Suprapubic skin (tissue), 4 donors: ENCODE measurements around the gene KLHDC4. TPM values are rescaled to one million over a fixed set of nuclear protein-coding genes. Genes with fewer than 3 reads are reported as not detected.
"Not testable (repeated sequence)": the region's sequence is repeated elsewhere in the genome, so short reads cannot be mapped to it uniquely, and the experiment has no call there.

Experiments
- DNase-seq, 2 donors: peaks; one replicate each; pipeline ENCODE4 v3.0.0-alpha.2; 2019; ENCODE audit warnings: low spot score in 2 of 2
- H3K27ac ChIP-seq: fragments of 200-600 bp; sonication (generic); one replicate; pipeline ENCODE4 v1.5.1; 2019
- H3K27me3 ChIP-seq: fragments of 200-600 bp; sonication (generic); one replicate; pipeline ENCODE4 v1.5.1; 2019
- H3K36me3 ChIP-seq: fragments of 200-600 bp; sonication (generic); one replicate; pipeline ENCODE4 v1.5.1; 2019
- H3K4me1 ChIP-seq: fragments of 200-600 bp; sonication (generic); one replicate; pipeline ENCODE4 v1.5.1; 2019
- H3K4me3 ChIP-seq: fragments of 200-600 bp; sonication (generic); one replicate; pipeline ENCODE4 v1.5.1; 2019; ENCODE audit warnings: mild to moderate bottlenecking
- H3K9me3 ChIP-seq: fragments of 200-600 bp; sonication (generic); one replicate; pipeline ENCODE4 v1.5.1; 2019
- EP300 ChIP-seq: sonication (generic); formaldehyde crosslinking; IDR thresholded peaks from one replicate; pipeline ENCODE4 v1.6.1; 2017; ENCODE audit warnings: antibody characterized with exemption
- POLR2A ChIP-seq, 2 donors: fragments of 450-650 bp; IDR thresholded peaks; one replicate each; pipeline ENCODE4 v1.6.1; 2017; ENCODE audit warnings: antibody characterized with exemption in 2 of 2, mild to moderate bottlenecking in 2 of 2, moderate library complexity in 2 of 2
- POLR2AphosphoS5 ChIP-seq, 3 donors: sonication (generic); formaldehyde crosslinking; IDR thresholded peaks; one replicate each; pipeline ENCODE4 v1.6.1; 2017; ENCODE audit warnings: antibody characterized with exemption in 3 of 3
- WGBS: methylation state at CpG from one replicate; pipeline ENCODE4 v1.1.5; 2018; 5-methylcytosine and 5-hydroxymethylcytosine counted together
- total RNA-seq, 4 donors: library from RNA; depleted of rRNA; stranded (reverse); fragments of >200 nt; gene quantifications; one replicate each; pipeline ENCODE4 v1.1.0, GENCODE V29; 2016
- TF ChIP-seq, protein P1 (sequence below), 2 donors: fragments of 200-600 bp in 1 of 2; fragments of 450-650 bp in 1 of 2; sonication (generic) in 1 of 2; IDR thresholded peaks; one replicate each; pipeline ENCODE4 v1.5.1; 2016 to 2019; ENCODE audit warnings: antibody characterized with exemption in 2 of 2, mild to moderate bottlenecking in 1 of 2, moderate library complexity in 1 of 2

The KLHDC4 gene
- total RNA-seq, 4 donors from 2014 or later, result 26.6 to 104 (median 30.1) TPM

GRCh38 chr16:87684711-87685404, 80.9 kb downstream of the KLHDC4 start:
- Histone ChIP-seq H3K4me1 (no peaks in the 10 kb centered on the region), H3K27ac (no peak overlapping the region), H3K9me3 (no peaks in the 10 kb centered on the region), H3K27me3 (peaks cover 54% of the 10 kb centered on the region), H3K4me3 (no peak overlapping the region), H3K36me3 (no peaks in the 10 kb centered on the region)
- no peak for DNase-seq
- TF ChIP-seq EP300, result no peak
- TF ChIP-seq POLR2AphosphoS5 (IDR thresholded peaks at IDR 0.05), result no peak
- TF ChIP-seq POLR2A (IDR thresholded peaks at IDR 0.05), result no peak
- TF ChIP-seq, protein P1, sequence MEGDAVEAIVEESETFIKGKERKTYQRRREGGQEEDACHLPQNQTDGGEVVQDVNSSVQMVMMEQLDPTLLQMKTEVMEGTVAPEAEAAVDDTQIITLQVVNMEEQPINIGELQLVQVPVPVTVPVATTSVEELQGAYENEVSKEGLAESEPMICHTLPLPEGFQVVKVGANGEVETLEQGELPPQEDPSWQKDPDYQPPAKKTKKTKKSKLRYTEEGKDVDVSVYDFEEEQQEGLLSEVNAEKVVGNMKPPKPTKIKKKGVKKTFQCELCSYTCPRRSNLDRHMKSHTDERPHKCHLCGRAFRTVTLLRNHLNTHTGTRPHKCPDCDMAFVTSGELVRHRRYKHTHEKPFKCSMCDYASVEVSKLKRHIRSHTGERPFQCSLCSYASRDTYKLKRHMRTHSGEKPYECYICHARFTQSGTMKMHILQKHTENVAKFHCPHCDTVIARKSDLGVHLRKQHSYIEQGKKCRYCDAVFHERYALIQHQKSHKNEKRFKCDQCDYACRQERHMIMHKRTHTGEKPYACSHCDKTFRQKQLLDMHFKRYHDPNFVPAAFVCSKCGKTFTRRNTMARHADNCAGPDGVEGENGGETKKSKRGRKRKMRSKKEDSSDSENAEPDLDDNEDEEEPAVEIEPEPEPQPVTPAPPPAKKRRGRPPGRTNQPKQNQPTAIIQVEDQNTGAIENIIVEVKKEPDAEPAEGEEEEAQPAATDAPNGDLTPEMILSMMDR (IDR thresholded peaks at IDR 0.05), result no peak
- 86% methylated on average over 6 of the region's 35 CpGs for WGBS

GRCh38 chr16:87684106-87684677, 81.6 kb downstream of the KLHDC4 start:
- 52% methylated on average over 11 of the region's 24 CpGs for WGBS
- DNase-seq, result no peak
- TF ChIP-seq, protein P1 (IDR thresholded peaks at IDR 0.05), result no peak
- TF ChIP-seq POLR2A (IDR thresholded peaks at IDR 0.05), result no peak
- TF ChIP-seq POLR2AphosphoS5 (IDR thresholded peaks at IDR 0.05), result no peak
- no peak for TF ChIP-seq EP300
- H3K27ac ChIP-seq, result no peak overlapping the region
- no peaks in the 10 kb centered on the region for H3K36me3 ChIP-seq
- peaks cover 56% of the 10 kb centered on the region for H3K27me3 ChIP-seq
- H3K4me3 ChIP-seq, result no peak overlapping the region
- no peaks in the 10 kb centered on the region for H3K9me3 ChIP-seq
- peaks cover under 1% of the 10 kb centered on the region for H3K4me1 ChIP-seq

DNA sequence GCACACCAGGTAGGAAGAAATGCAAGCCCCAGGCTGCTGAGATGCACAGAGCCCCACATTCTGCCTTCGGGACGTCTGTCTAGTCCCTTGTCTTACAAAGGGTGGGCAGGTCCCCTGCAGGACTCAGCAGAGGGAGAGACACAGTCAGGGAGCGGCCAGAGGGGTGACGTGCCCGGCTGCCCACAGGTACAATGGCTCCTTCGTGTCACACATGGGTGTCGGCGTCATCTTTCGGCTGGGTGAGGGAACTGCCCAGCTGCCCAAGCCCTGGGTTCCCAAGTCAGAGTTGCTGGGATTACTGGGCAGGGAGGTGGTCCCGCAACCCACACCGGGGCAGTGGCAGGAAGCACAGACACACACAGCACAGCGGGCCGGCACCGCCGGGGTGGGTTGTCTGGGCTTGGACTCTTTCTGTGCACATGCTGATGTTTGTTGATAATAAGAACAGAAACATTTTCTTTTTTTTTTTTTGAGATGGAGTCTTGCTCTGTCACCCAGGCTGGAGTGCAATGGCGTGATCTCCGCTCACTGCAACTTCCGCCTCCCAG, 82.9 kb downstream of the KLHDC4 start:
- 80% methylated on average over 17 of the region's 18 CpGs for WGBS
- TF ChIP-seq EP300 (no peak), POLR2AphosphoS5 (IDR thresholded peaks at IDR 0.05) (no peak), POLR2A (IDR thresholded peaks at IDR 0.05) (no peak)
- TF ChIP-seq, protein P1 (IDR thresholded peaks at IDR 0.05), result no peak
- Histone ChIP-seq H3K36me3 (no peaks in the 10 kb centered on the region), H3K27ac (no peak overlapping the region), H3K4me3 (no peak overlapping the region), H3K9me3 (no peaks in the 10 kb centered on the region), H3K4me1 (peaks cover 3% of the 10 kb centered on the region), H3K27me3 (peaks cover 52% of the 10 kb centered on the region)
- no peak for DNase-seq

DNA sequence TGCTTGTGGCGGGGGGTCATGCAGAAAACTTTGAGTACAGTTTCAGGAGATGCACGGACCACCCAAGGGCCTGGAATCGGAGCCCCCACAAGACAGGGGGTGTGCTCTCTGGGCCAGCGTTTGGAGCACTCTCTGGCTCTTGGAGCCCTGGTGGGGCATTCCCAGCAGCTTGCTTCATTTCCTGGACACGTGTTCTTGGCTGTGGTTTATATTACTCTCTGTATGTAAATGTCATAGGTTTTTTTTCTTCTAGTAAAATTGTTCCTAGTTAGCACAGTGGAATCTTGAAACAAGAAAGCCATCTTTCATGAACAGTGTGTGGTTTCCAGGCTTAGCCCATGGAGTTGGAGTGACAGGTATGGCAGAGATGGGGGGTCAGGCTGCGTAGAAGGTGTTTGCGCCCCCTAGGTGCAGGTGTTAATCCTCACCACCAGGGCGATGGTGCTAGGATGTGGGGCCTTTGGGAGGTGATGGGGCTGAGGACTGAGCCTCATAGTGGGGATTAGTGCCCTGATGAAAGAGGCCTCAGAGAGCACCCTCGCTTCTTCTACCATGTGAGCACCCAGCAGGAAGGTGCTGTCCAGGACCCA, 83.7 kb downstream of the KLHDC4 start:
- Histone ChIP-seq H3K9me3 (no peaks in the 10 kb centered on the region), H3K36me3 (no peaks in the 10 kb centered on the region), H3K4me1 (peaks cover 3% of the 10 kb centered on the region), H3K27me3 (peaks cover 44% of the 10 kb centered on the region), H3K27ac (no peak overlapping the region), H3K4me3 (no peak overlapping the region)
- no peak for DNase-seq
- 41% methylated on average over 8 of the region's 9 CpGs for WGBS
- TF ChIP-seq, protein P1 (IDR thresholded peaks at IDR 0.05), result no peak
- TF ChIP-seq POLR2AphosphoS5 (IDR thresholded peaks at IDR 0.05) (no peak), EP300 (no peak), POLR2A (IDR thresholded peaks at IDR 0.05) (no peak)

DNA sequence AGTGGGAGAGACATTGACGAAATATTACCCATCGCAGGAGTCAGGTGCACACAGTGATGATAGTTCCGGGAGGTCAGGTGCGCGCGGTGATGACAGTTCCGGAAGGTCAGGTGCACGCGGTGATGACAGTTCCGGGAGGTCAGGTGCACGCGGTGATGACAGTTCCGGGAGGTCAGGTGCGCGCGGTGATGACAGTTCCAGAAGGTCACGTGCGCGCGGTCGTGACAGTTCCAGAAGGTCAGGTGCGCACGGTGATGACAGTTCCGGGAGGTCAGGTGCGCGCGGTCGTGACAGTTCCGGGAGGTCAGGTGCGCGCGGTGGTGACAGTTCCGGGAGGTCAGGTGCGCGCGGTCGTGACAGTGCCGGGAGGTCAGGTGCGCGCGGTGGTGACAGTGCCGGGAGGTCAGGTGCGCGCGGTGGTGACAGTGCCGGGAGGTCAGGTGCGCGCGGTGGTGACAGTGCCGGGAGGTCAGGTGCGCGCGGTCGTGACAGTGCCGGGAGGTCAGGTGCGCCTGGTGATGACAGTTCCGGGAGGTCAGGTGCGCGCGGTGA, 84.7 kb downstream of the KLHDC4 start:
- peaks cover 39% of the 10 kb centered on the region for H3K27me3 ChIP-seq
- not testable (repeated sequence) for H3K4me3 ChIP-seq, H3K4me1 ChIP-seq, DNase-seq, H3K36me3 ChIP-seq, H3K27ac ChIP-seq, H3K9me3 ChIP-seq
- 94% methylated on average over 60 of the region's 60 CpGs for WGBS
